GM23248 (cell line): ENCODE measurements around the gene SLC6A20.

Experiments used
- EZH2 ChIP-seq: fragments of 200-600 bp; sonication (generic); IDR thresholded peaks from 2 replicates; pipeline ENCODE4 v1.6.1; 2018; ENCODE audit warnings: antibody characterized with exemption, mild to moderate bottlenecking; ENCODE audit not compliant: insufficient read depth, poor library complexity, severe bottlenecking
- EZH2phosphoT487 ChIP-seq: fragments of 200-600 bp; sonication (generic); IDR thresholded peaks from 2 replicates; pipeline ENCODE4 v1.6.1; 2018; ENCODE audit warnings: antibody characterized with exemption, moderate library complexity, mild to moderate bottlenecking, low read depth; ENCODE audit not compliant: insufficient read depth

DNA sequence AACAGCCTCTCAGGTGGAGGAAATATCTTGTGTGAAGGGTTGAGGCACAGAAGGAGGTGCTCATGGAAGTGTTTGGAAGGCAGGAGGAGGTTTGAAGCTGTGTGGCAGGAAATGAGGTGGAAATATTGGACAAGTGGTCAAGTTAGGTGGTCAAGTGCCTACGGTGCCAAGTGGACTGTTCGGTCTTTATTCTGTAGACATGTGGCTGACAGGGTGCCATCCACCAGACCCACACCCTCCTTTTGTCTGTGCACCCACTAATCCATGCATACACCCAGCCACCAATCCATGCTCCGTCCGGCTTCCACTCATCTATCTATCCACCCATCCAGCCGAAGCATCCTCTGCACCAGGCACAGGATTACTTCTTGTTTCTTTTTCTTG lies 2.2 kb downstream of the SLC6A20 start:
- TF ChIP-seq EZH2phosphoT487 (no peak), EZH2 (no peak)
